HCT116 (cell line): ENCODE measurements around the gene AFAP1L2. TPM values are rescaled to one million over a fixed set of nuclear protein-coding genes. Genes with fewer than 3 reads are reported as not detected.

Experiments used
- ATAC-seq: fragments of 200-7000 bp; cut with Tn5 transposase; 2 replicates; pipeline ENCODE4 v1.9.1; 2020; ENCODE audit warnings: mild to moderate bottlenecking, moderate library complexity
- BruUV-seq: library from RNA; stranded (reverse); fragments of 400-500 nt; replicated peaks from 2 replicates; lab custom pipeline; 2021; lab: Mats Ljungman, UMichigan
- CTCF ChIA-PET: fragments of 300-600 bp; sonication (Branson Sonifier 250); formaldehyde crosslinking; loops from one replicate; lab custom pipeline; 2021; ENCODE audit warnings: antibody characterized with exemption; lab: Charles Lee
- POLR2A ChIA-PET: fragments of 300-600, 350-600 bp; sonication (Branson Sonifier 250); formaldehyde crosslinking; loops from one replicate; lab custom pipeline; 2021; ENCODE audit warnings: antibody characterized with exemption; lab: Charles Lee
- RAD21 ChIA-PET, 2 experiments: fragments of 300-600 bp; sonication (Branson Sonifier 250); formaldehyde crosslinking; loops; one replicate each; lab custom pipeline; 2023; ENCODE audit warnings: low total read pairs in 2 of 2; ENCODE audit not compliant: uncharacterized antibody in 2 of 2, unreplicated experiment in 2 of 2, low non-redundant PET in 1 of 2; lab: Charles Lee
- DNase-seq: peaks from one replicate; pipeline ENCODE4 v3.0.0-alpha.2; 2010; ENCODE audit warnings: low read depth, low spot score
- H2AFZ ChIP-seq: fragments of 200-600 bp; shearing (Covaris generic), sonication (generic); 2 replicates; pipeline ENCODE4 v1.6.1; 2017; ENCODE audit warnings: low read depth, mixed run types, mixed read lengths, antibody characterized with exemption, low read length; ENCODE audit not compliant: poor library complexity, severe bottlenecking
- H3K27ac ChIP-seq: 2 replicates; pipeline ENCODE4 v1.5.1; 2012; ENCODE audit warnings: low read depth, low read length
- H3K27me3 ChIP-seq: fragments of 200-600 bp; sonication (generic); 2 replicates; pipeline ENCODE4 v1.6.1; 2016; ENCODE audit warnings: mixed run types, low read length, mixed read lengths; ENCODE audit not compliant: insufficient read depth
- H3K36me3 ChIP-seq, 2 experiments: fragments of 200-500 bp in 1 of 2; fragments of 200-600 bp in 1 of 2; sonication (Bioruptor generic) in 1 of 2; sonication (generic) in 1 of 2; 2 replicates each; pipeline versions ENCODE4 v1.5.1 to v1.6.1; 2014 to 2016; ENCODE audit warnings: low read length in 2 of 2, inconsistent platforms in 1 of 2, mixed read lengths in 1 of 2, mixed run types in 1 of 2; ENCODE audit not compliant: insufficient read depth in 2 of 2, control insufficient read depth in 1 of 2
- H3K4me1 ChIP-seq, 2 experiments: fragments of 200-600 bp in 1 of 2; sonication (generic) in 1 of 2; 2 replicates each; pipeline versions ENCODE4 v1.5.1 to v1.6.1; 2012 to 2017; ENCODE audit warnings: low read length in 2 of 2, inconsistent platforms in 1 of 2, mild to moderate bottlenecking in 1 of 2, mixed read lengths in 1 of 2, mixed run types in 1 of 2, moderate library complexity in 1 of 2; ENCODE audit not compliant: insufficient read depth in 2 of 2, control insufficient read depth in 1 of 2
- H3K4me2 ChIP-seq: fragments of 200-600 bp; sonication (generic); 2 replicates; pipeline ENCODE4 v1.6.1; 2017; ENCODE audit warnings: mixed run types, low read length, mixed read lengths
- H3K4me3 ChIP-seq, 2 experiments: fragments of 200-600 bp in 1 of 2; sonication (generic) in 1 of 2; replicated peaks in 1 of 2; 2 replicates each; pipeline ENCODE4 v1.5.1; 2011 to 2016; ENCODE audit warnings: low read length in 2 of 2, control low read depth in 1 of 2, low read depth in 1 of 2, mild to moderate bottlenecking in 1 of 2, mixed read lengths in 1 of 2, mixed run types in 1 of 2
- H3K79me2 ChIP-seq: fragments of 200-600 bp; sonication (generic); 2 replicates; pipeline ENCODE4 v1.6.1; 2017; ENCODE audit warnings: mild to moderate bottlenecking, mixed run types, low read length, moderate library complexity, mixed read lengths; ENCODE audit not compliant: insufficient read depth
- H3K9ac ChIP-seq: fragments of 200-600 bp; sonication (generic); 2 replicates; pipeline ENCODE4 v1.6.1; 2016; ENCODE audit warnings: low read length, mixed read lengths
- H3K9me2 ChIP-seq: fragments of 200-600 bp; sonication (generic), shearing (Covaris generic); 2 replicates; pipeline ENCODE4 v1.6.1; 2017; ENCODE audit warnings: mixed run types, mild to moderate bottlenecking, moderate library complexity; ENCODE audit not compliant: insufficient read depth
- H3K9me3 ChIP-seq, 2 experiments: fragments of 200-500 bp in 1 of 2; fragments of 200-600 bp in 1 of 2; sonication (Bioruptor generic) in 1 of 2; sonication (generic) in 1 of 2; 2 replicates each; pipeline ENCODE4 v1.6.1; 2014 to 2017; ENCODE audit warnings: low read length in 2 of 2, mixed read lengths in 2 of 2, inconsistent platforms in 1 of 2, low read depth in 1 of 2, mild to moderate bottlenecking in 1 of 2, mixed run types in 1 of 2, moderate library complexity in 1 of 2; ENCODE audit not compliant: control insufficient read depth in 1 of 2, insufficient read depth in 1 of 2
- H4K20me1 ChIP-seq: fragments of 200-600 bp; sonication (generic), shearing (Covaris generic); 2 replicates; pipeline ENCODE4 v1.6.1; 2017; ENCODE audit warnings: mixed run types, mild to moderate bottlenecking, moderate library complexity; ENCODE audit not compliant: insufficient read depth
- CBX3 ChIP-seq: IDR thresholded peaks from 2 replicates; pipeline ENCODE4 v1.6.1; 2012; ENCODE audit warnings: low read depth
- CEBPB ChIP-seq: IDR thresholded peaks from 2 replicates; pipeline ENCODE4 v1.6.1; 2012; ENCODE audit warnings: low read depth
- EGR1 ChIP-seq: IDR thresholded peaks from 2 replicates; pipeline ENCODE4 v1.6.1; 2012; ENCODE audit warnings: low read depth
- ELF1 ChIP-seq: IDR thresholded peaks from 2 replicates; pipeline ENCODE4 v1.6.1; 2012; ENCODE audit warnings: low read depth, borderline replicate concordance
- FOSL1 ChIP-seq: IDR thresholded peaks from 2 replicates; pipeline ENCODE4 v1.6.1; 2012; ENCODE audit warnings: low read depth
- JUND ChIP-seq: IDR thresholded peaks from 2 replicates; pipeline ENCODE4 v1.6.1; 2012
- POLR2AphosphoS5 ChIP-seq: IDR thresholded peaks from 2 replicates; pipeline ENCODE4 v1.6.1; 2011; ENCODE audit warnings: mild to moderate bottlenecking, low read depth, low read length, moderate library complexity
- RAD21 ChIP-seq: IDR thresholded peaks from 2 replicates; pipeline ENCODE4 v1.6.1; 2012; ENCODE audit warnings: low read depth, mild to moderate bottlenecking
- SIN3A ChIP-seq: IDR thresholded peaks from 2 replicates; pipeline ENCODE4 v1.6.1; 2012; ENCODE audit warnings: low read depth
- SRF ChIP-seq: IDR thresholded peaks from 2 replicates; pipeline ENCODE4 v1.6.1; 2012; ENCODE audit warnings: low read depth
- TCF7L2 ChIP-seq: IDR thresholded peaks from 2 replicates; pipeline ENCODE4 v1.7.0; 2011; ENCODE audit warnings: borderline replicate concordance, inconsistent platforms; ENCODE audit not compliant: insufficient read depth, insufficient read length; ENCODE audit errors: extremely low read depth
- YY1 ChIP-seq: IDR thresholded peaks from 2 replicates; pipeline ENCODE4 v1.6.1; 2011; ENCODE audit warnings: low read length, low read depth, moderate library complexity, mild to moderate bottlenecking; ENCODE audit not compliant: insufficient replicate concordance; ENCODE audit errors: extremely low read depth
- ZFX ChIP-seq: fragments of 450-650 bp; IDR thresholded peaks from 2 replicates; pipeline ENCODE4 v1.6.1; 2017
- intact Hi-C: fragments of 100-400 bp; cut with micrococcal nuclease; formaldehyde crosslinking; loops from 2 replicates; pipeline ENCODE4 v1.10.0; 2022
- total RNA-seq: library from RNA; stranded (reverse); gene quantifications from one replicate; pipeline ENCODE4 v1.2.1, GENCODE V29; 2021; ENCODE audit not compliant: unreplicated experiment
- TF ChIP-seq, protein P1 (sequence below), 3 experiments: fragments of 200-600 bp in 1 of 3; sonication (generic) in 1 of 3; IDR thresholded peaks in 2 of 3; conservative IDR thresholded peaks in 1 of 3; 2 replicates each; pipeline ENCODE4 v1.5.1; 2012 to 2017; ENCODE audit warnings: low read depth in 2 of 3, low read length in 2 of 3, antibody characterized with exemption in 1 of 3, borderline replicate concordance in 1 of 3, control low read depth in 1 of 3, mild to moderate bottlenecking in 1 of 3, mixed read lengths in 1 of 3, mixed run types in 1 of 3, moderate library complexity in 1 of 3; ENCODE audit not compliant: insufficient read depth in 1 of 3
- TF ChIP-seq, protein P2 (sequence below): IDR thresholded peaks from 2 replicates; pipeline ENCODE4 v1.6.1; 2012

The AFAP1L2 gene
- total RNA-seq, 1 experiment from 2014 or later = 0.93 TPM

DNA sequence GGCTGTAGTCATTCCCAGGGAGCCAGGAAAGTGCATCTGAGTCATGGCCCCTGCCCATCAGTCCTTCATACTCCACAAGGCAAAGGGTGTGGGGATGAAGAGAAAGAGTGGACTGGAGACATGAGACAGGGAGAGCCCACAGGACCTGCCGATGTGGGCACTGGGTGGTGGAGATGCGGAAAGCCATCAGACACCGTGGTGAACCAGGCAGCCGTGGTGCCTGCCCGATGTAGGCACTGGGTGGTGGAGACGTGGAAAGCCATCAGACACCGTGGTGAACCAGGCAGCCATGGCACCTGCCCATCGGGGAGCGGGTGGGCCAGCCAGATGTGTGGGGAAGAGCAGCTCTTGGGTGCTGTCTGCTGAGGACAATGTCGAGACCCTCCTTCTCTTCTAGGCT, 58.6 kb downstream of the AFAP1L2 start:
- Histone ChIP-seq H4K20me1 (no peaks in the 10 kb centered on the region), H3K9me2 (no peaks in the 10 kb centered on the region), H3K9ac (no peak overlapping the region), H3K4me1 (no peaks in the 10 kb centered on the region), H3K4me2 (no peak overlapping the region), H3K4me3 (no peak overlapping the region), H3K36me3 (no peaks in the 10 kb centered on the region), H2AFZ (no peak overlapping the region), H3K9me3 (no peaks in the 10 kb centered on the region), H3K79me2 (no peaks in the 10 kb centered on the region), H3K27me3 (peaks cover 12% of the 10 kb centered on the region; the same call in 1 of the 2 replicates), H3K27ac (no peak overlapping the region)
- BruUV-seq = no TSS peak
- RAD21 ChIA-PET = no interaction called here
- TF ChIP-seq POLR2AphosphoS5 (no peak), ZFX (no peak), TCF7L2 (no peak), CEBPB (no peak), EGR1 (no peak), YY1 (no peak), CBX3 (no peak), ELF1 (no peak), SIN3A (no peak), JUND (no peak), SRF (no peak), RAD21 (no peak), FOSL1 (no peak)
- TF ChIP-seq, protein P1, sequence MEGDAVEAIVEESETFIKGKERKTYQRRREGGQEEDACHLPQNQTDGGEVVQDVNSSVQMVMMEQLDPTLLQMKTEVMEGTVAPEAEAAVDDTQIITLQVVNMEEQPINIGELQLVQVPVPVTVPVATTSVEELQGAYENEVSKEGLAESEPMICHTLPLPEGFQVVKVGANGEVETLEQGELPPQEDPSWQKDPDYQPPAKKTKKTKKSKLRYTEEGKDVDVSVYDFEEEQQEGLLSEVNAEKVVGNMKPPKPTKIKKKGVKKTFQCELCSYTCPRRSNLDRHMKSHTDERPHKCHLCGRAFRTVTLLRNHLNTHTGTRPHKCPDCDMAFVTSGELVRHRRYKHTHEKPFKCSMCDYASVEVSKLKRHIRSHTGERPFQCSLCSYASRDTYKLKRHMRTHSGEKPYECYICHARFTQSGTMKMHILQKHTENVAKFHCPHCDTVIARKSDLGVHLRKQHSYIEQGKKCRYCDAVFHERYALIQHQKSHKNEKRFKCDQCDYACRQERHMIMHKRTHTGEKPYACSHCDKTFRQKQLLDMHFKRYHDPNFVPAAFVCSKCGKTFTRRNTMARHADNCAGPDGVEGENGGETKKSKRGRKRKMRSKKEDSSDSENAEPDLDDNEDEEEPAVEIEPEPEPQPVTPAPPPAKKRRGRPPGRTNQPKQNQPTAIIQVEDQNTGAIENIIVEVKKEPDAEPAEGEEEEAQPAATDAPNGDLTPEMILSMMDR (IDR thresholded peaks at IDR 0.05 in 2 of 3, conservative IDR thresholded peaks at IDR 0.05 in 1 of 3; ENCODE audit: borderline replicate concordance in 1 of 3, insufficient read depth in 1 of 3, low read depth in 2 of 3, low read length in 2 of 3) = no peak
- TF ChIP-seq, protein P2, sequence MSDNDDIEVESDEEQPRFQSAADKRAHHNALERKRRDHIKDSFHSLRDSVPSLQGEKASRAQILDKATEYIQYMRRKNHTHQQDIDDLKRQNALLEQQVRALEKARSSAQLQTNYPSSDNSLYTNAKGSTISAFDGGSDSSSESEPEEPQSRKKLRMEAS = no peak
- CTCF ChIA-PET = no interaction called here
- POLR2A ChIA-PET = no interaction called here
- ATAC-seq = no peak
- no peak for DNase-seq
- intact Hi-C loops = no loop called here
